ENCODE results near the gene LHX8.

Gene LHX8

GRCh38 chr1:75208862-75209261 is 74.7 kb downstream of the LHX8 start:
- Histone ChIP-seq H3K27me3 (ENCODE audit: insufficient read depth, poor library complexity, severe bottlenecking) (no peaks in the 10 kb centered on the region), H3K27ac (replicated peaks) (no peak overlapping the region), H3K4me3 (replicated peaks; ENCODE audit: insufficient read depth, low read length) (no peak overlapping the region)
- no peak for DNase-seq (ENCODE audit: low read depth in 1 of 2, low spot score in 1 of 2)
- TF ChIP-seq REST (IDR thresholded peaks at IDR 0.05; ENCODE audit: insufficient replicate concordance, low read depth) = no peak
- no peak for TF ChIP-seq CTCF (IDR thresholded peaks at IDR 0.05; ENCODE audit: insufficient read depth, low read length)
- TF ChIP-seq GABPA (IDR thresholded peaks at IDR 0.05; ENCODE audit: low read depth) = no peak
- no peak for TF ChIP-seq POLR2AphosphoS5 (IDR thresholded peaks at IDR 0.05; ENCODE audit: low read depth)
- no peak for TF ChIP-seq SPI1 (IDR thresholded peaks at IDR 0.05; ENCODE audit: borderline replicate concordance, low read depth)

Measured in HL-60 (cell line).